Endothelial cell (in vitro differentiated cells): Measurements from ENCODE around the gene OR10D3. TPM values are rescaled to one million over a fixed set of nuclear protein-coding genes. Genes with fewer than 3 reads are reported as not detected.

Experiments
- DNase-seq: peaks from one replicate; pipeline ENCODE4 v3.0.0; 2021; ENCODE audit warnings: low spot score
- H3K27ac Mint-ChIP-seq: one replicate; pipeline ENCODE4 v1.8.0; 2021; ENCODE audit warnings: mixed read lengths, inconsistent platforms; ENCODE audit not compliant: unreplicated experiment
- H3K27me3 Mint-ChIP-seq: one replicate; pipeline ENCODE4 v1.8.0; 2021; ENCODE audit warnings: mild to moderate bottlenecking, moderate library complexity, mixed read lengths, inconsistent platforms; ENCODE audit not compliant: unreplicated experiment
- H3K36me3 Mint-ChIP-seq: one replicate; pipeline ENCODE4 v1.8.0; 2021; ENCODE audit warnings: mild to moderate bottlenecking, low read depth, mixed read lengths, inconsistent platforms; ENCODE audit not compliant: unreplicated experiment
- H3K4me1 Mint-ChIP-seq: one replicate; pipeline ENCODE4 v1.8.0; 2021; ENCODE audit warnings: mild to moderate bottlenecking, mixed read lengths, inconsistent platforms; ENCODE audit not compliant: unreplicated experiment
- H3K4me3 Mint-ChIP-seq: one replicate; pipeline ENCODE4 v1.8.0; 2021; ENCODE audit warnings: mild to moderate bottlenecking, mixed read lengths, inconsistent platforms; ENCODE audit not compliant: unreplicated experiment
- H3K9me3 Mint-ChIP-seq: one replicate; pipeline ENCODE4 v1.8.0; 2021; ENCODE audit warnings: mixed read lengths, inconsistent platforms; ENCODE audit not compliant: unreplicated experiment
- CTCF ChIP-seq: fragments of 200-600 bp; sonication (generic); IDR thresholded peaks from one replicate; pipeline ENCODE4 v1.5.0; 2021; ENCODE audit warnings: antibody characterized with exemption; ENCODE audit not compliant: unreplicated experiment
- total RNA-seq: library from RNA; stranded (reverse); fragmentation: NEBNext Ultra II Directional; extraction: Animal tissue kit (Norgen Biotek cat#: 25700); gene quantifications from one replicate; pipeline ENCODE4 v1.2.1, GENCODE V29; 2021; ENCODE audit not compliant: unreplicated experiment

Gene OR10D3
- total RNA-seq, 1 donor from 2014 or later: 0.67 TPM

GRCh38 chr11:124225471-124225870 is 42.3 kb downstream of the OR10D3 start:
- no peak for TF ChIP-seq CTCF
- Mint-ChIP-seq H3K27me3 (peaks cover 2% of the 10 kb centered on the region), H3K9me3 (no peaks in the 10 kb centered on the region), H3K36me3 (no peaks in the 10 kb centered on the region), H3K4me3 (no peak overlapping the region), H3K27ac (no peak overlapping the region), H3K4me1 (peaks cover 2% of the 10 kb centered on the region)
- DNase-seq: no peak

DNA sequence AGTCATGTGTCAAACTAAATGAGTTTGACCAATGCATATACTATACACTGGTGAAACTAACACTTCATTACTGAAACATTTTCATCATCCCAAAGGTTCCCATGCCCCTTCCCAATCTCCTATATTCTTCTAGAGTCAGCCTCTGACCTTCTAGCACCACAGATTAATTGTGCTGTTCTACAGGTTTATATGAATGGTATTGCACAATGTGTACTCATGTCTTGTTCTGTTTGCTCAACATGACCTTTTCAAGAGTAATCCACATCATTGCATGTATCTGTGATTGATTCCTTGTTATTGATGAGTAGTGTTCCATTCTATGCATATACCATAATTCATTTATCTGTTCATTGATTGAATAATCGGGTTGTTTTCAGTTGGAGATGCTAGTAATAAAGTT is 50.2 kb downstream of the OR10D3 start:
- H3K9me3 Mint-ChIP-seq: no peaks in the 10 kb centered on the region
- no peaks in the 10 kb centered on the region for H3K4me1 Mint-ChIP-seq
- H3K36me3 Mint-ChIP-seq: no peaks in the 10 kb centered on the region
- no peak for DNase-seq
- no peak for TF ChIP-seq CTCF
- H3K27me3 Mint-ChIP-seq: no peaks in the 10 kb centered on the region
- H3K27ac Mint-ChIP-seq: no peak overlapping the region
- no peak overlapping the region for H3K4me3 Mint-ChIP-seq

Other genes starting within 250 kb of the OR10D3 start
- gene OR4D5, start 243.7 kb upstream of the OR10D3 start, total RNA-seq: not detected
- not detected for gene OR6T1, start 239.5 kb upstream of the OR10D3 start, total RNA-seq
- gene OR10S1, start 205.6 kb upstream of the OR10D3 start, total RNA-seq: not detected
- gene OR10G6, start 188.2 kb upstream of the OR10D3 start, total RNA-seq: not detected
- not detected for gene OR10G4, start 170.3 kb upstream of the OR10D3 start, total RNA-seq
- gene OR10G9, start 160.3 kb upstream of the OR10D3 start, total RNA-seq: not detected
- gene OR10G8, start 156.5 kb upstream of the OR10D3 start, total RNA-seq: not detected
- gene OR10G7, start 142.0 kb upstream of the OR10D3 start, total RNA-seq: not detected
- 64.5 TPM for gene VWA5A, start 67.9 kb upstream of the OR10D3 start, total RNA-seq
- gene OR8G1, start 57.8 kb downstream of the OR10D3 start, total RNA-seq: 0.13 TPM
- 0.18 TPM for gene OR8G5, start 73.0 kb downstream of the OR10D3 start, total RNA-seq
- not detected for gene OR8D1, start 130.6 kb downstream of the OR10D3 start, total RNA-seq
- gene OR8D2, start 136.9 kb downstream of the OR10D3 start, total RNA-seq: not detected
- not detected for gene OR8B2, start 201.2 kb downstream of the OR10D3 start, total RNA-seq
- gene OR8B3, start 215.7 kb downstream of the OR10D3 start, total RNA-seq: not detected
- not detected for gene OR8B4, start 241.5 kb downstream of the OR10D3 start, total RNA-seq